Tibial nerve (tissue), 4 donors: Measurements from ENCODE around the gene FYCO1.

Experiments used
- CTCF ChIP-seq, 5 experiments: fragments of 200-600 bp in 3 of 5; fragments of 450-650 bp in 2 of 5; sonication (generic) in 3 of 5; IDR thresholded peaks; one replicate each; pipeline ENCODE4 v1.5.1; 2016 to 2019; ENCODE audit warnings: antibody characterized with exemption in 5 of 5, mild to moderate bottlenecking in 3 of 5, moderate library complexity in 2 of 5
- EP300 ChIP-seq, 2 donors: sonication (generic); formaldehyde crosslinking; IDR thresholded peaks; one replicate each; pipeline ENCODE4 v1.6.1; 2017; ENCODE audit warnings: antibody characterized with exemption in 2 of 2, mild to moderate bottlenecking in 1 of 2

- TF ChIP-seq CTCF (IDR thresholded peaks at IDR 0.05) (no peak), EP300 (IDR thresholded peaks at IDR 0.05) (no peak)
Measured at GRCh38 chr3:45946307-45946706, 49.3 kb downstream of the FYCO1 start.
